ENCODE measurements around the gene PRDM11. TPM values are rescaled to one million over a fixed set of nuclear protein-coding genes. Genes with fewer than 3 reads are reported as not detected.

PRDM11 gene
- total and polyA plus RNA-seq, 2 experiments from 2014 or later, result 11.8 to 20.5 TPM

- H3K4me1 ChIP-seq (ENCODE audit: low read depth), result peaks cover 6% of the 10 kb centered on the region
- TF ChIP-seq CTCF (IDR thresholded peaks at IDR 0.05; ENCODE audit: low read depth, low read length), result no peak
- H3K9me3 ChIP-seq (ENCODE audit: low read depth), result no peaks in the 10 kb centered on the region
- H3K36me3 ChIP-seq, result peaks cover 10% of the 10 kb centered on the region
- no peaks in the 10 kb centered on the region for H3K27me3 ChIP-seq
- no peak overlapping the region for H3K27ac ChIP-seq
- DNase-seq (ENCODE audit: low read depth in 1 of 2, low spot score in 1 of 2), result no peak
- H3K4me3 ChIP-seq, result no peak overlapping the region
Observed at GRCh38 chr11:45215098-45215865, 68.8 kb downstream of the PRDM11 start.

DNA sequence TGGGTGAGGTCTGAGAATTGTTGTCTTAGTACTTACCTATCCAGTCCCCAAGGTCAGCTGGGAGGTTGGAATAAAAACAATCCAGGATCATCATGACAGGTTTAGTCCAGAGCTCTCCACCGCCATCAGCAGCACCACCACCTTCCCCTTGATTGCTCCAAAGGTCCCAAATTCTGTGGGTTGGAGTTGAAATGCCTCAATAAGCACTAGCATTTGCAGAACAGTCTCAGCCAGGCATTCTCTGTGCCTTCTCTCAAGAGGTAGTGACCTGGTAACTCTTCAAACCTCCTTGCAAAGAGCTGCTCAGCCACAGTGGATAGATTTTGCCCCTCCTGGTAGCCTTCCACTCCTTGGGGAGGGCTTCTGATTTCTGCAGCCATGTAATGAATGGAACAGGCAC is 69.6 kb downstream of the PRDM11 start:
- H3K27ac ChIP-seq, result no peak overlapping the region
- no peaks in the 10 kb centered on the region for H3K9me3 ChIP-seq (ENCODE audit: low read depth)
- no peaks in the 10 kb centered on the region for H3K27me3 ChIP-seq
- no peak overlapping the region for H3K4me3 ChIP-seq
- no peak for TF ChIP-seq CTCF (IDR thresholded peaks at IDR 0.05; ENCODE audit: low read depth, low read length)
- DNase-seq (ENCODE audit: low read depth in 1 of 2, low spot score in 1 of 2), result no peak
- peaks cover 10% of the 10 kb centered on the region for H3K36me3 ChIP-seq
- no peaks in the 10 kb centered on the region for H3K4me1 ChIP-seq (ENCODE audit: low read depth)

GRCh38 chr11:45216901-45217300 is 70.5 kb downstream of the PRDM11 start:
- Histone ChIP-seq H3K27ac (no peak overlapping the region), H3K4me1 (ENCODE audit: low read depth) (no peaks in the 10 kb centered on the region), H3K27me3 (no peaks in the 10 kb centered on the region), H3K4me3 (no peak overlapping the region), H3K36me3 (peaks cover 10% of the 10 kb centered on the region), H3K9me3 (ENCODE audit: low read depth) (no peaks in the 10 kb centered on the region)
- peak in 1 of 2 donors; percentile 13 for DNase-seq (ENCODE audit: low read depth in 1 of 2, low spot score in 1 of 2)
- TF ChIP-seq CTCF (IDR thresholded peaks at IDR 0.05; ENCODE audit: low read depth, low read length), result no peak

DNA sequence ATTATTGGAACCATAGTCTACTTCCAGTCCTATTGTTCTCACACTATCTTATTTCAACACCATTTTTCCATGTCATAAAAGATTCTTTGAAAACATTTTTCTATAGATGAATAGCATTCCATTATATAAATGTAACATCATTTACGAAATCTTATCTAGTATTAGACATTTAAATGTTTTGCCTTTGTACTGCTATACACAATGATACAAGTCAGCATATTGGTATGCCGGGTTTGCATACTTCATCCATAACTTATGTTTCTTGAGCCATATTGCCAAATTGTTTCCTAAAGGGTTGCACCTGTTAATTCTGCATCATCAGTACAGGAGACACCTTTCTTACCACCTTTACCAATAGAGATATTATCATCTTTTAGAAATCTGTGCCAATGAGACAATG is 71.6 kb downstream of the PRDM11 start:
- H3K36me3 ChIP-seq, result peaks cover 9% of the 10 kb centered on the region
- no peaks in the 10 kb centered on the region for H3K4me1 ChIP-seq (ENCODE audit: low read depth)
- H3K27ac ChIP-seq, result no peak overlapping the region
- no peak overlapping the region for H3K4me3 ChIP-seq
- H3K27me3 ChIP-seq, result no peaks in the 10 kb centered on the region
- DNase-seq (ENCODE audit: low read depth in 1 of 2, low spot score in 1 of 2), result no peak
- no peak for TF ChIP-seq CTCF (IDR thresholded peaks at IDR 0.05; ENCODE audit: low read depth, low read length)
- H3K9me3 ChIP-seq (ENCODE audit: low read depth), result no peaks in the 10 kb centered on the region

- no peak for TF ChIP-seq CTCF (IDR thresholded peaks at IDR 0.05; ENCODE audit: low read depth, low read length)
- H3K36me3 ChIP-seq, result peaks cover 4% of the 10 kb centered on the region
Observed at GRCh38 chr11:45218705-45219104, 72.3 kb downstream of the PRDM11 start.

More at GRCh38 chr11:45218705-45219104, 72.3 kb downstream of the PRDM11 start:
- Histone ChIP-seq H3K9me3 (ENCODE audit: low read depth) (no peaks in the 10 kb centered on the region), H3K4me3 (no peak overlapping the region), H3K27ac (no peak overlapping the region), H3K27me3 (no peaks in the 10 kb centered on the region), H3K4me1 (ENCODE audit: low read depth) (no peaks in the 10 kb centered on the region)
- DNase-seq (ENCODE audit: low read depth in 1 of 2, low spot score in 1 of 2), result no peak

Measured in cardiac muscle cell (in vitro differentiated cells and primary cell).